GM18909 (cell line): ENCODE results near the gene PAPPA.

Experiments
- ATAC-seq: cut with Tn5 transposase; IDR thresholded peaks from one replicate; pipeline ENCODE4 v1.9.1; 2021; ENCODE audit warnings: mild to moderate bottlenecking; ENCODE audit not compliant: unreplicated experiment, poor library complexity

The PAPPA gene

GRCh38 chr9:116212986-116213692 lies 59.5 kb downstream of the PAPPA start:
- no peak for ATAC-seq

GRCh38 chr9:116213693-116214047 lies 60.1 kb downstream of the PAPPA start:
- ATAC-seq, result no peak

- no peak for ATAC-seq
These were observed 64.8 kb downstream of the PAPPA start for GRCh38 chr9:116218399-116218798.

- ATAC-seq, result no peak
These were observed 66.1 kb downstream of the PAPPA start for GRCh38 chr9:116219686-116220085.

GRCh38 chr9:116223926-116224325 lies 70.3 kb downstream of the PAPPA start:
- no peak for ATAC-seq

GRCh38 chr9:116230051-116230632 lies 76.6 kb downstream of the PAPPA start:
- no peak for ATAC-seq

GRCh38 chr9:116232424-116233159 lies 79.0 kb downstream of the PAPPA start:
- ATAC-seq, result no peak

GRCh38 chr9:116233160-116233530 lies 79.6 kb downstream of the PAPPA start:
- ATAC-seq, result no peak

GRCh38 chr9:116234081-116234480 lies 80.5 kb downstream of the PAPPA start:
- ATAC-seq, result no peak

- no peak for ATAC-seq
These were observed 83.4 kb downstream of the PAPPA start for GRCh38 chr9:116236979-116237378.

GRCh38 chr9:116237456-116237855 lies 83.9 kb downstream of the PAPPA start:
- no peak for ATAC-seq

- no peak for ATAC-seq
These were observed 84.6 kb downstream of the PAPPA start for GRCh38 chr9:116238225-116238624.

GRCh38 chr9:116238776-116239340 lies 85.3 kb downstream of the PAPPA start:
- ATAC-seq, result no peak

GRCh38 chr9:116243708-116244107 lies 90.1 kb downstream of the PAPPA start:
- ATAC-seq, result no peak

- no peak for ATAC-seq
These were observed 93.7 kb downstream of the PAPPA start for GRCh38 chr9:116247284-116247683.

GRCh38 chr9:116247791-116248374 lies 94.3 kb downstream of the PAPPA start:
- no peak for ATAC-seq

GRCh38 chr9:116250891-116251290 lies 97.3 kb downstream of the PAPPA start:
- ATAC-seq, result no peak

- ATAC-seq, result no peak
These were observed 97.8 kb downstream of the PAPPA start for GRCh38 chr9:116251366-116251765.

GRCh38 chr9:116260531-116260930 lies 106.9 kb downstream of the PAPPA start:
- ATAC-seq, result no peak

GRCh38 chr9:116262448-116262847 lies 108.9 kb downstream of the PAPPA start:
- ATAC-seq, result no peak

GRCh38 chr9:116264361-116264760 lies 110.8 kb downstream of the PAPPA start:
- no peak for ATAC-seq
